Liver (tissue), 9 donors: Measurements from ENCODE around the gene MECR. TPM values are rescaled to one million over a fixed set of nuclear protein-coding genes. Genes with fewer than 3 reads are reported as not detected.

ENCODE experiments used
- DNase-seq: peaks from one replicate; pipeline ENCODE4 v3.0.0-alpha.2; 2017; ENCODE audit warnings: low spot score
- H3K27ac ChIP-seq, 2 donors: one replicate each; pipeline ENCODE4 v1.7.0; 2013; ENCODE audit warnings: inconsistent platforms in 2 of 2, low read length in 2 of 2, control low read depth in 1 of 2, low read depth in 1 of 2, mild to moderate bottlenecking in 1 of 2
- H3K27me3 ChIP-seq, 4 donors: one replicate each; pipeline versions ENCODE4 v1.6.1 to v1.7.0; 2013; ENCODE audit warnings: low read length in 3 of 4, inconsistent platforms in 1 of 4, mild to moderate bottlenecking in 1 of 4, moderate library complexity in 1 of 4; ENCODE audit not compliant: control insufficient read depth in 4 of 4, insufficient read depth in 4 of 4
- H3K36me3 ChIP-seq, 4 donors: one replicate each; pipeline versions ENCODE4 v1.6.1 to v1.7.0; 2013; ENCODE audit warnings: low read length in 3 of 4, mild to moderate bottlenecking in 3 of 4, low read depth in 1 of 4, moderate library complexity in 1 of 4; ENCODE audit not compliant: control insufficient read depth in 4 of 4, insufficient read depth in 3 of 4
- H3K4me1 ChIP-seq, 4 donors: one replicate each; pipeline versions ENCODE4 v1.6.1 to v1.7.0; 2013; ENCODE audit warnings: low read length in 3 of 4, mild to moderate bottlenecking in 3 of 4, moderate library complexity in 1 of 4; ENCODE audit not compliant: control insufficient read depth in 4 of 4, insufficient read depth in 4 of 4
- H3K4me3 ChIP-seq, 3 donors: one replicate each; pipeline versions ENCODE4 v1.6.1 to v1.7.0; 2013; ENCODE audit warnings: low read length in 3 of 3, control low read depth in 1 of 3, low read depth in 1 of 3, mild to moderate bottlenecking in 1 of 3
- H3K9ac ChIP-seq, 2 donors: one replicate each; pipeline ENCODE4 v1.7.0; 2013; ENCODE audit warnings: low read length in 2 of 2, mild to moderate bottlenecking in 2 of 2, moderate library complexity in 2 of 2, control low read depth in 1 of 2, low read depth in 1 of 2
- H3K9me3 ChIP-seq, 4 donors: one replicate each; pipeline versions ENCODE4 v1.6.1 to v1.7.0; 2013; ENCODE audit warnings: low read length in 3 of 4; ENCODE audit not compliant: control insufficient read depth in 4 of 4
- EGR1 ChIP-seq, 2 donors: IDR thresholded peaks; 2 replicates each; pipeline ENCODE4 v1.6.1; 2016 to 2018; ENCODE audit warnings: antibody characterized with exemption in 2 of 2, low read depth in 2 of 2
- FOXA1 ChIP-seq: IDR thresholded peaks from 2 replicates; pipeline ENCODE4 v1.6.1; 2016; ENCODE audit warnings: antibody characterized with exemption
- FOXA2 ChIP-seq: IDR thresholded peaks from 2 replicates; pipeline ENCODE4 v1.6.1; 2016; ENCODE audit warnings: antibody characterized with exemption
- GABPA ChIP-seq, 2 donors: IDR thresholded peaks in 1 of 2; conservative IDR thresholded peaks in 1 of 2; 2 replicates each; pipeline ENCODE4 v1.6.1; 2016; ENCODE audit warnings: antibody characterized with exemption in 2 of 2, mild to moderate bottlenecking in 1 of 2, moderate library complexity in 1 of 2
- HNF4A ChIP-seq, 2 donors: conservative IDR thresholded peaks; 2 replicates each; pipeline ENCODE4 v1.6.1; 2016; ENCODE audit warnings: antibody characterized with exemption in 2 of 2, mild to moderate bottlenecking in 2 of 2
- HNF4G ChIP-seq: IDR thresholded peaks from 2 replicates; pipeline ENCODE4 v1.6.1; 2016; ENCODE audit warnings: antibody characterized with exemption
- JUND ChIP-seq, 2 donors: IDR thresholded peaks; 2 replicates each; pipeline ENCODE4 v1.6.1; 2016; ENCODE audit warnings: antibody characterized with exemption in 2 of 2
- MAX ChIP-seq: IDR thresholded peaks from 2 replicates; pipeline ENCODE4 v1.6.1; 2016; ENCODE audit warnings: antibody characterized with exemption
- NR2F2 ChIP-seq: IDR thresholded peaks from 2 replicates; pipeline ENCODE4 v1.6.1; 2016; ENCODE audit warnings: antibody characterized with exemption
- RAD21 ChIP-seq, 2 donors: IDR thresholded peaks; 2 replicates each; pipeline ENCODE4 v1.6.1; 2016; ENCODE audit warnings: antibody characterized with exemption in 2 of 2, mild to moderate bottlenecking in 2 of 2
- RXRA ChIP-seq, 2 donors: IDR thresholded peaks; 2 replicates each; pipeline ENCODE4 v1.6.1; 2017 to 2018; ENCODE audit warnings: antibody characterized with exemption in 2 of 2, mild to moderate bottlenecking in 1 of 2
- SP1 ChIP-seq: IDR thresholded peaks from 2 replicates; pipeline ENCODE4 v1.6.1; 2018; ENCODE audit warnings: antibody characterized with exemption, mild to moderate bottlenecking
- TAF1 ChIP-seq: conservative IDR thresholded peaks from 2 replicates; pipeline ENCODE4 v1.6.1; 2016; ENCODE audit warnings: antibody characterized with exemption, mild to moderate bottlenecking
- YY1 ChIP-seq: IDR thresholded peaks from 2 replicates; pipeline ENCODE4 v1.6.1; 2016; ENCODE audit warnings: antibody characterized with exemption, mild to moderate bottlenecking
- WGBS: extraction: QIAGEN DNeasy Blood & Tissue Kit; methylation state at CpG from one replicate; pipeline ENCODE4 v1.1.7; 2013; 5-methylcytosine and 5-hydroxymethylcytosine counted together
- polyA plus RNA-seq, 2 donors: library from polyadenylated mRNA; stranded (reverse) in 1 of 2; unstranded in 1 of 2; fragments of 200-250 nt in 1 of 2; fragments of >200 nt in 1 of 2; fragmentation: Nextera tagmentation in 1 of 2; extraction: Ambion mirVana in 1 of 2; gene quantifications; one replicate each; pipeline versions ENCODE4 v1.2.1 to v1.2.3, GENCODE V29; 2013 to 2015
- total RNA-seq, 2 donors: library from RNA; depleted of rRNA; stranded (reverse); fragments of >200 nt; gene quantifications; one replicate each; pipeline ENCODE4 v1.2.3, GENCODE V29; 2014
- TF ChIP-seq, protein P1 (sequence below): IDR thresholded peaks from 2 replicates; pipeline ENCODE4 v1.6.1; 2016; ENCODE audit warnings: antibody characterized with exemption
- TF ChIP-seq, protein P2 (sequence below): IDR thresholded peaks from 2 replicates; pipeline ENCODE4 v1.6.1; 2016; ENCODE audit warnings: antibody characterized with exemption, mild to moderate bottlenecking
- TF ChIP-seq, protein P3 (sequence below): IDR thresholded peaks from 2 replicates; pipeline ENCODE4 v1.6.1; 2016; ENCODE audit warnings: antibody characterized with exemption
- donor health status: healthy.
- donor health status: healthy.
- donor health status: healthy.
- donor health status: healthy.
- donor health status: healthy.

The MECR gene
- total and polyA plus RNA-seq, 4 donors = 7.5 to 19.9 (median 13.2) TPM

- DNase-seq = no peak
- Histone ChIP-seq H3K27ac (no peak overlapping the region), H3K4me1 (peaks cover 0 to under 1% (median 0%) of the 10 kb centered on the region in 4 donors), H3K4me3 (no peak overlapping the region), H3K9ac (no peak overlapping the region), H3K27me3 (no peaks in the 10 kb centered on the region), H3K36me3 (peaks cover 0 to 8% (median 3%) of the 10 kb centered on the region in 4 donors), H3K9me3 (no peaks in the 10 kb centered on the region)
- TF ChIP-seq, protein P1, sequence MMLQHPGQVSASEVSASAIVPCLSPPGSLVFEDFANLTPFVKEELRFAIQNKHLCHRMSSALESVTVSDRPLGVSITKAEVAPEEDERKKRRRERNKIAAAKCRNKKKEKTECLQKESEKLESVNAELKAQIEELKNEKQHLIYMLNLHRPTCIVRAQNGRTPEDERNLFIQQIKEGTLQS = no peak
- TF ChIP-seq, protein P2, sequence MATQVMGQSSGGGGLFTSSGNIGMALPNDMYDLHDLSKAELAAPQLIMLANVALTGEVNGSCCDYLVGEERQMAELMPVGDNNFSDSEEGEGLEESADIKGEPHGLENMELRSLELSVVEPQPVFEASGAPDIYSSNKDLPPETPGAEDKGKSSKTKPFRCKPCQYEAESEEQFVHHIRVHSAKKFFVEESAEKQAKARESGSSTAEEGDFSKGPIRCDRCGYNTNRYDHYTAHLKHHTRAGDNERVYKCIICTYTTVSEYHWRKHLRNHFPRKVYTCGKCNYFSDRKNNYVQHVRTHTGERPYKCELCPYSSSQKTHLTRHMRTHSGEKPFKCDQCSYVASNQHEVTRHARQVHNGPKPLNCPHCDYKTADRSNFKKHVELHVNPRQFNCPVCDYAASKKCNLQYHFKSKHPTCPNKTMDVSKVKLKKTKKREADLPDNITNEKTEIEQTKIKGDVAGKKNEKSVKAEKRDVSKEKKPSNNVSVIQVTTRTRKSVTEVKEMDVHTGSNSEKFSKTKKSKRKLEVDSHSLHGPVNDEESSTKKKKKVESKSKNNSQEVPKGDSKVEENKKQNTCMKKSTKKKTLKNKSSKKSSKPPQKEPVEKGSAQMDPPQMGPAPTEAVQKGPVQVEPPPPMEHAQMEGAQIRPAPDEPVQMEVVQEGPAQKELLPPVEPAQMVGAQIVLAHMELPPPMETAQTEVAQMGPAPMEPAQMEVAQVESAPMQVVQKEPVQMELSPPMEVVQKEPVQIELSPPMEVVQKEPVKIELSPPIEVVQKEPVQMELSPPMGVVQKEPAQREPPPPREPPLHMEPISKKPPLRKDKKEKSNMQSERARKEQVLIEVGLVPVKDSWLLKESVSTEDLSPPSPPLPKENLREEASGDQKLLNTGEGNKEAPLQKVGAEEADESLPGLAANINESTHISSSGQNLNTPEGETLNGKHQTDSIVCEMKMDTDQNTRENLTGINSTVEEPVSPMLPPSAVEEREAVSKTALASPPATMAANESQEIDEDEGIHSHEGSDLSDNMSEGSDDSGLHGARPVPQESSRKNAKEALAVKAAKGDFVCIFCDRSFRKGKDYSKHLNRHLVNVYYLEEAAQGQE = no peak
- TF ChIP-seq FOXA2 = no peak
- TF ChIP-seq HNF4A (conservative IDR thresholded peaks at IDR 0.05) = no peak
- 86% methylated on average over 5 of the region's 5 CpGs for WGBS
These were observed 6.3 kb downstream of the MECR start for GRCh38 chr1:29224356-29224837.

DNA sequence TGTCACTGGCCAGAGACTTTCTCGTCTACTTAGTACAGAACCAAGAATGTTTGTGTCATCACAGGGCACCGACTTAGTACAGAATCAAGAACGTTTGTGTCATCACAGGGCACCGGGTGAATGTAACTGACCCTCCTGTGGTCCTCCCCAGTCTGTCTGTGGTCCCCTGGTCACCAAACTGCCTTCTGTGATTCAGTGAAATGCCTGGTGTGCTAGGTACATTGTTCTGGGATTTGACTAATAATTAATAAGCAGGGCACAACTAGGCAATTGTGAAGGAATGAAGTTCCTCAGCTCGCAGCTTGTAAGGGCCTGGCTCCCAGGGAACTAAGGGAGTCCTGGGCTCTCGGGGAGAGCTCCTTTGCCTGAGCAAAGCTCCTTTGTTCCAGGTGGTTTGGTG is 7.2 kb downstream of the MECR start:
- H3K27me3 ChIP-seq = no peaks in the 10 kb centered on the region
- H3K36me3 ChIP-seq = peaks cover 0 to 8% (median 3%) of the 10 kb centered on the region in 4 donors
- H3K4me1 ChIP-seq = no peaks in the 10 kb centered on the region
- no peak overlapping the region for H3K9ac ChIP-seq
- H3K4me3 ChIP-seq = no peak overlapping the region
- H3K27ac ChIP-seq = no peak overlapping the region
- TF ChIP-seq NR2F2 (no peak), HNF4A (conservative IDR thresholded peaks at IDR 0.05) (no peak), RAD21 (IDR thresholded peaks at IDR 0.05) (no peak), YY1 (no peak), GABPA (IDR thresholded peaks at IDR 0.05 in 1 of 2, conservative IDR thresholded peaks at IDR 0.05 in 1 of 2) (no peak), FOXA2 (no peak), EGR1 (IDR thresholded peaks at IDR 0.05; ENCODE audit: low read depth in 2 of 2) (no peak)
- TF ChIP-seq, protein P1 = no peak
- no peak for DNase-seq
- 94% methylated on average over 6 of the region's 6 CpGs for WGBS
- no peaks in the 10 kb centered on the region for H3K9me3 ChIP-seq

- H3K4me3 ChIP-seq = no peak overlapping the region
- H3K27ac ChIP-seq = no peak overlapping the region
- 98% methylated on average over 1 of the region's 1 CpG for WGBS
- no peak for DNase-seq
- no peaks in the 10 kb centered on the region for H3K27me3 ChIP-seq
- H3K36me3 ChIP-seq = peaks cover 0 to 8% (median 3%) of the 10 kb centered on the region in 4 donors
- H3K4me1 ChIP-seq = no peaks in the 10 kb centered on the region
- no peak overlapping the region for H3K9ac ChIP-seq
- no peaks in the 10 kb centered on the region for H3K9me3 ChIP-seq
- TF ChIP-seq GABPA (IDR thresholded peaks at IDR 0.05 in 1 of 2, conservative IDR thresholded peaks at IDR 0.05 in 1 of 2) = no peak
- no peak for TF ChIP-seq MAX
- no peak for TF ChIP-seq JUND (IDR thresholded peaks at IDR 0.05)
- TF ChIP-seq SP1 = no peak
- no peak for TF ChIP-seq FOXA1
- TF ChIP-seq, protein P2 = no peak
- no peak for TF ChIP-seq HNF4G
- TF ChIP-seq, protein P1 = no peak
- no peak for TF ChIP-seq TAF1
- no peak for TF ChIP-seq EGR1 (IDR thresholded peaks at IDR 0.05; ENCODE audit: low read depth in 2 of 2)
- no peak for TF ChIP-seq NR2F2
- TF ChIP-seq, protein P3, sequence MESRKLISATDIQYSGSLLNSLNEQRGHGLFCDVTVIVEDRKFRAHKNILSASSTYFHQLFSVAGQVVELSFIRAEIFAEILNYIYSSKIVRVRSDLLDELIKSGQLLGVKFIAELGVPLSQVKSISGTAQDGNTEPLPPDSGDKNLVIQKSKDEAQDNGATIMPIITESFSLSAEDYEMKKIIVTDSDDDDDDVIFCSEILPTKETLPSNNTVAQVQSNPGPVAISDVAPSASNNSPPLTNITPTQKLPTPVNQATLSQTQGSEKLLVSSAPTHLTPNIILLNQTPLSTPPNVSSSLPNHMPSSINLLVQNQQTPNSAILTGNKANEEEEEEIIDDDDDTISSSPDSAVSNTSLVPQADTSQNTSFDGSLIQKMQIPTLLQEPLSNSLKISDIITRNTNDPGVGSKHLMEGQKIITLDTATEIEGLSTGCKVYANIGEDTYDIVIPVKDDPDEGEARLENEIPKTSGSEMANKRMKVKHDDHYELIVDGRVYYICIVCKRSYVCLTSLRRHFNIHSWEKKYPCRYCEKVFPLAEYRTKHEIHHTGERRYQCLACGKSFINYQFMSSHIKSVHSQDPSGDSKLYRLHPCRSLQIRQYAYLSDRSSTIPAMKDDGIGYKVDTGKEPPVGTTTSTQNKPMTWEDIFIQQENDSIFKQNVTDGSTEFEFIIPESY = no peak
- no peak for TF ChIP-seq FOXA2
- no peak for TF ChIP-seq HNF4A (conservative IDR thresholded peaks at IDR 0.05)
- no peak for TF ChIP-seq RAD21 (IDR thresholded peaks at IDR 0.05)
- TF ChIP-seq YY1 = no peak
- TF ChIP-seq RXRA (IDR thresholded peaks at IDR 0.05) = no peak
These were observed 8.0 kb downstream of the MECR start for GRCh38 chr1:29222686-29223085.
